ENCODE data around the gene RNASE13. TPM values are rescaled to one million over a fixed set of nuclear protein-coding genes. Genes with fewer than 3 reads are reported as not detected.

Gene RNASE13
- total RNA-seq, 1 experiment from 2014 or later: not detected

- no peak within 1 kb of the TSS for H4K5ac ChIP-seq (ENCODE audit: insufficient read length, low read depth, low read length)
- no peak within 1 kb of the TSS for H3K18ac ChIP-seq (ENCODE audit: insufficient read length, low read depth, low read length)
- H3K14ac ChIP-seq (ENCODE audit: insufficient read depth, low read length): no peak within 1 kb of the TSS
- no peak within 1 kb of the TSS for H3K4ac ChIP-seq (ENCODE audit: low read depth, low read length)
- H2AK5ac ChIP-seq (ENCODE audit: insufficient read length, low read length): no peak within 1 kb of the TSS
- no peaks in the 10 kb centered on the region for H3K9me3 Mint-ChIP-seq
- H3K79me2 ChIP-seq (ENCODE audit: insufficient read depth, low read length): no peaks in the 10 kb centered on the region
- H3K9ac ChIP-seq (ENCODE audit: extremely low read depth, insufficient read length, low read length): no peak within 1 kb of the TSS
- H2BK5ac ChIP-seq (ENCODE audit: insufficient read length, low read length): no peak within 1 kb of the TSS
- H2AFZ ChIP-seq (ENCODE audit: low read length): no peak within 1 kb of the TSS
- H4K20me1 ChIP-seq (ENCODE audit: control insufficient read depth, insufficient read depth, insufficient read length): no peaks in the 10 kb centered on the region
- H3K36me3 Mint-ChIP-seq (ENCODE audit: insufficient read depth in 1 of 3, low read depth in 3 of 3): no peaks in the 10 kb centered on the region
- no peak within 1 kb of the TSS for H3K27ac Mint-ChIP-seq
- H3K23ac ChIP-seq (ENCODE audit: insufficient read length, low read depth, low read length): no peak within 1 kb of the TSS
- H3K9me3 ChIP-seq (ENCODE audit: control insufficient read depth, low read depth, low read length): no peaks in the 10 kb centered on the region
- H3K56ac ChIP-seq (ENCODE audit: insufficient read length, low read depth, low read length): no peak within 1 kb of the TSS
- peaks cover 4% of the 10 kb centered on the region; the same call in 1 of the 2 replicates for H3K4me1 ChIP-seq (ENCODE audit: insufficient read depth, low read length)
- H3K4me3 Mint-ChIP-seq: no peak within 1 kb of the TSS
- no peak for DNase-seq
- peaks cover 4% of the 10 kb centered on the region for H3K23me2 ChIP-seq (ENCODE audit: insufficient read length, low read depth, low read length, poor library complexity, severe bottlenecking)
- H3K27me3 Mint-ChIP-seq (ENCODE audit: low read depth): peaks cover 57% of the 10 kb centered on the region
- no peak within 1 kb of the TSS for H2BK15ac ChIP-seq (ENCODE audit: low read depth, low read length)
- no peak within 1 kb of the TSS for H3T11ph ChIP-seq (ENCODE audit: low read length)
- H3K79me1 ChIP-seq (ENCODE audit: insufficient read depth, low read depth, low read length, poor library complexity, severe bottlenecking): no peaks in the 10 kb centered on the region
- no peak within 1 kb of the TSS for H2BK12ac ChIP-seq (ENCODE audit: insufficient read length, low read depth, low read length)
- H3K27ac ChIP-seq (ENCODE audit: insufficient read length, low read depth, low read length): no peak within 1 kb of the TSS
- peaks cover 14 to 17% of the 10 kb centered on the region in 2 experiments for H3K4me1 Mint-ChIP-seq
- H4K91ac ChIP-seq (ENCODE audit: insufficient read length, low read depth, low read length): no peak within 1 kb of the TSS
- no peaks in the 10 kb centered on the region; the same call in 1 of the 2 replicates for H3K27me3 ChIP-seq (ENCODE audit: insufficient read depth, low read length)
- H2BK120ac ChIP-seq (ENCODE audit: low read depth, low read length, poor library complexity, severe bottlenecking): no peak within 1 kb of the TSS
- TF ChIP-seq CTCF (conservative IDR thresholded peaks at IDR 0.05): no peak
- no CpG with 5 or more reads among the region's 5 CpGs for WGBS (ENCODE audit: extremely low coverage, insufficient read length, low lambda C conversion rate)
- H2BK20ac ChIP-seq (ENCODE audit: low read depth, low read length, poor library complexity, severe bottlenecking): no peak within 1 kb of the TSS
- no peak within 1 kb of the TSS for H4K8ac ChIP-seq (replicated peaks; ENCODE audit: insufficient read length, low read depth, low read length)
- no peak within 1 kb of the TSS for H3K4me2 ChIP-seq (ENCODE audit: insufficient read depth, insufficient read length, low read length)
Observed at GRCh38 chr14:21029917-21030316, 4.7 kb downstream of the RNASE13 start, which contains the start of gene TPPP2. Gene TPPP2, plus strand, starts transcription at chr14:21030217. Its CDS starts 365 bp downstream, at chr14:21030582.
